Neural progenitor cell (in vitro differentiated cells): ENCODE results near the gene CLSTN2.

Experiments
- EZH2 ChIP-seq: fragments of 200-600 bp; sonication (generic); IDR thresholded peaks from 2 replicates; pipeline ENCODE4 v1.6.1; 2017; ENCODE audit warnings: antibody characterized with exemption, mild to moderate bottlenecking, moderate library complexity
- EZH2phosphoT487 ChIP-seq: fragments of 200-600 bp; sonication (generic); IDR thresholded peaks from 2 replicates; pipeline ENCODE4 v1.6.1; 2017; ENCODE audit warnings: antibody characterized with exemption
- TF ChIP-seq, protein P1 (sequence below): fragments of 200-600 bp; sonication (generic); IDR thresholded peaks from 2 replicates; pipeline ENCODE4 v1.5.1; 2017; ENCODE audit warnings: antibody characterized with exemption, mild to moderate bottlenecking

DNA sequence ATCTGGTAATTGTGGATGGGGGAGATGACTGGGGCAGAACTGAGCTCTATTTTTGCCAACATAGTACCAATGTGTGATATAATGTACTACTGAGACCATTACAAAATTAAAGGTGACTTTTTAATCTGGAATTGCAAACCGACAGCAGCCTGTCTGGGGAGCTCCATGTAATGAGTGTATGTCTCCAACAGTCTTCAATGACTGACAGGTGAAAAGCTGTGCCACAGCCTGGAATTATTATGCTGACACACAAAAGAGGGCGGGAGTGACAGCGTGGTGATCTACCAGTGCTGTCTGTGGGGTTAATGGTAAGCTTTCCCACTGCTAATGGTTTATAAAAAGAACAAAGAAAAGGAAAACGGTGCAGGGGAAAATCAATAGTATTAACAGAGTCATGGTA is 143.4 kb downstream of the CLSTN2 start:
- TF ChIP-seq, protein P1, sequence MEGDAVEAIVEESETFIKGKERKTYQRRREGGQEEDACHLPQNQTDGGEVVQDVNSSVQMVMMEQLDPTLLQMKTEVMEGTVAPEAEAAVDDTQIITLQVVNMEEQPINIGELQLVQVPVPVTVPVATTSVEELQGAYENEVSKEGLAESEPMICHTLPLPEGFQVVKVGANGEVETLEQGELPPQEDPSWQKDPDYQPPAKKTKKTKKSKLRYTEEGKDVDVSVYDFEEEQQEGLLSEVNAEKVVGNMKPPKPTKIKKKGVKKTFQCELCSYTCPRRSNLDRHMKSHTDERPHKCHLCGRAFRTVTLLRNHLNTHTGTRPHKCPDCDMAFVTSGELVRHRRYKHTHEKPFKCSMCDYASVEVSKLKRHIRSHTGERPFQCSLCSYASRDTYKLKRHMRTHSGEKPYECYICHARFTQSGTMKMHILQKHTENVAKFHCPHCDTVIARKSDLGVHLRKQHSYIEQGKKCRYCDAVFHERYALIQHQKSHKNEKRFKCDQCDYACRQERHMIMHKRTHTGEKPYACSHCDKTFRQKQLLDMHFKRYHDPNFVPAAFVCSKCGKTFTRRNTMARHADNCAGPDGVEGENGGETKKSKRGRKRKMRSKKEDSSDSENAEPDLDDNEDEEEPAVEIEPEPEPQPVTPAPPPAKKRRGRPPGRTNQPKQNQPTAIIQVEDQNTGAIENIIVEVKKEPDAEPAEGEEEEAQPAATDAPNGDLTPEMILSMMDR: no peak
- TF ChIP-seq EZH2 (no peak), EZH2phosphoT487 (no peak)
